ENCODE data around the gene TMEM190.

DNA sequence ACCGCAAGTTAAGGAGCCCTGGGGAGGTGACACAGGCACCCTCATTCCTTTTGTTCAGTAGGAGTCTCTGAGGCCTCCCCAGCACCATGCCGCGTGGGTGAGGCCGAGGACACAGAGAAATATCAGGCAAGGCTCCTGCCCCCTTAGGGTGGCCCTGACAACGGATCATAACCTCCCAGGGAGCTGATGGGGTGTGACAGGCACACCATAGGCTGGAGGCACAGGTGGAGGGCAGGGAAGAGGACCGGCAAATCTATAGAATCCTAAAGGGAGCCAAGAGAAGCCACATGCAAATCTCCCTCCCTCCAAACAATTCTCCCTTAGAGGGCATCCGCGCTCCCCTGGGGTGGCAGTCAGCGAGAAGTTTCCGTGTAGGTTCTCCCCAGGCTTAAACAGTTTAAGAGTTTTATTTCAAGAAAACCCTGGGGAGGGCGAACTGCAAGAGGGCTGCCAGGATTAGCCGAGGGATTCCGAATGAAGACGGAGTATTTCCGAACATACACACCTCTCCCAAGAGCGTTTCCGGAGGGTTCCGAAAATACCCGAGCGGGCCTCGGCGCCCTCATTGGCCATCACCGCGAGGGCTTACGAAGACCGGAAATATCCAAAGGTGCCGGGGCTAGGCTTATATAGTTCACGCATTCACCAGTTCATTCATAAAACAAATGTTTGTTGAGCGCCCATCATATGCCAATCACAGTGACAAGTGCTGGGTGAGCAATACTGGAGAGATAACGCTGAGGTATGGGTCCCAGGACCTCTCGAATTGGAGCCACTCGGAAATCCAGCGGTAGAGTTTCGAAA lies 8.5 kb downstream of the TMEM190 start:
- TF ChIP-seq, protein P1, sequence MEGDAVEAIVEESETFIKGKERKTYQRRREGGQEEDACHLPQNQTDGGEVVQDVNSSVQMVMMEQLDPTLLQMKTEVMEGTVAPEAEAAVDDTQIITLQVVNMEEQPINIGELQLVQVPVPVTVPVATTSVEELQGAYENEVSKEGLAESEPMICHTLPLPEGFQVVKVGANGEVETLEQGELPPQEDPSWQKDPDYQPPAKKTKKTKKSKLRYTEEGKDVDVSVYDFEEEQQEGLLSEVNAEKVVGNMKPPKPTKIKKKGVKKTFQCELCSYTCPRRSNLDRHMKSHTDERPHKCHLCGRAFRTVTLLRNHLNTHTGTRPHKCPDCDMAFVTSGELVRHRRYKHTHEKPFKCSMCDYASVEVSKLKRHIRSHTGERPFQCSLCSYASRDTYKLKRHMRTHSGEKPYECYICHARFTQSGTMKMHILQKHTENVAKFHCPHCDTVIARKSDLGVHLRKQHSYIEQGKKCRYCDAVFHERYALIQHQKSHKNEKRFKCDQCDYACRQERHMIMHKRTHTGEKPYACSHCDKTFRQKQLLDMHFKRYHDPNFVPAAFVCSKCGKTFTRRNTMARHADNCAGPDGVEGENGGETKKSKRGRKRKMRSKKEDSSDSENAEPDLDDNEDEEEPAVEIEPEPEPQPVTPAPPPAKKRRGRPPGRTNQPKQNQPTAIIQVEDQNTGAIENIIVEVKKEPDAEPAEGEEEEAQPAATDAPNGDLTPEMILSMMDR (IDR thresholded peaks at IDR 0.05): no peak
- no peak for TF ChIP-seq EZH2 (IDR thresholded peaks at IDR 0.05; ENCODE audit: borderline replicate concordance, insufficient read depth, low read depth, low read length, poor library complexity, severe bottlenecking)

Measured in B cell (primary cell).